IMR-90 (cell line): ENCODE results near the gene CIZ1. TPM values are rescaled to one million over a fixed set of nuclear protein-coding genes. Genes with fewer than 3 reads are reported as not detected.

Source experiments
- ATAC-seq: fragments of 200-7000 bp; cut with Tn5 transposase; 2 replicates; pipeline ENCODE4 v1.9.1; 2020; ENCODE audit warnings: low read depth, mild to moderate bottlenecking, moderate library complexity
- BruUV-seq: library from RNA; stranded (reverse); fragments of 400-500 nt; replicated peaks from 2 replicates; lab custom pipeline; 2021; lab: Mats Ljungman, UMichigan
- CTCF ChIA-PET: fragments of 300-600 bp; formaldehyde crosslinking; extraction: SDS; loops from one replicate; lab custom pipeline; 2021; ENCODE audit warnings: antibody characterized with exemption; lab: Yijun Ruan, JAX
- POLR2A ChIA-PET: fragments of 300-600 bp; sonication (Branson Sonifier 250); formaldehyde crosslinking; loops from one replicate; lab custom pipeline; 2022; ENCODE audit warnings: antibody characterized with exemption; ENCODE audit not compliant: unreplicated experiment; lab: Charles Lee
- DNase-seq: peaks from one replicate; pipeline ENCODE4 v3.0.0; 2013
- H2AFZ ChIP-seq: replicated peaks from 2 replicates; pipeline ENCODE3; 2013; ENCODE audit warnings: low read length, mild to moderate bottlenecking; ENCODE audit not compliant: poor library complexity
- H2AK5ac ChIP-seq: 2 replicates; pipeline ENCODE4 v1.6.1; 2013; ENCODE audit warnings: low read depth, low read length, inconsistent platforms
- H2AK9ac ChIP-seq: replicated peaks from 2 replicates; pipeline ENCODE3; 2013; ENCODE audit warnings: mild to moderate bottlenecking, low read depth, low read length, moderate library complexity; ENCODE audit not compliant: poor library complexity
- H2BK120ac ChIP-seq: 2 replicates; pipeline ENCODE4 v1.6.1; 2013; ENCODE audit warnings: low read depth, low read length, inconsistent platforms
- H2BK15ac ChIP-seq: 3 replicates; pipeline ENCODE4 v1.6.1; 2013; ENCODE audit warnings: low read depth, low read length, inconsistent platforms
- H2BK20ac ChIP-seq: 2 replicates; pipeline ENCODE4 v1.6.1; 2013; ENCODE audit warnings: low read depth, mild to moderate bottlenecking, inconsistent platforms, low read length, moderate library complexity
- H2BK5ac ChIP-seq: 2 replicates; pipeline ENCODE4 v1.6.1; 2013; ENCODE audit warnings: mild to moderate bottlenecking, low read depth, low read length, inconsistent platforms; ENCODE audit not compliant: poor library complexity, severe bottlenecking
- H3K14ac ChIP-seq: replicated peaks from 2 replicates; pipeline ENCODE4 v1.6.1; 2013; ENCODE audit warnings: low read depth, low read length, inconsistent platforms
- H3K18ac ChIP-seq: 2 replicates; pipeline ENCODE4 v1.6.1; 2013; ENCODE audit warnings: low read depth, low read length, control low read depth
- H3K23ac ChIP-seq: 2 replicates; pipeline ENCODE4 v1.6.1; 2013; ENCODE audit warnings: low read depth, low read length, inconsistent platforms
- H3K27ac ChIP-seq: 2 replicates; pipeline ENCODE4 v1.5.1; 2013; ENCODE audit warnings: mild to moderate bottlenecking, control low read depth, low read length; ENCODE audit not compliant: insufficient read depth
- H3K27me3 ChIP-seq: 2 replicates; pipeline ENCODE4 v1.6.1; 2013; ENCODE audit warnings: low read length; ENCODE audit not compliant: control insufficient read depth, insufficient read depth
- H3K36me3 ChIP-seq: 2 replicates; pipeline ENCODE4 v1.6.1; 2013; ENCODE audit warnings: low read length, mixed read lengths; ENCODE audit not compliant: control insufficient read depth, insufficient read depth
- H3K4ac ChIP-seq: 2 replicates; pipeline ENCODE4 v1.6.1; 2013; ENCODE audit warnings: low read depth, low read length, inconsistent platforms
- H3K4me1 ChIP-seq: 2 replicates; pipeline ENCODE4 v1.6.1; 2013; ENCODE audit warnings: low read length, mixed read lengths; ENCODE audit not compliant: control insufficient read depth, insufficient read depth
- H3K4me2 ChIP-seq: 2 replicates; pipeline ENCODE4 v1.6.1; 2013; ENCODE audit warnings: low read depth, mild to moderate bottlenecking, control low read depth, low read length, moderate library complexity
- H3K4me3 ChIP-seq: 2 replicates; pipeline ENCODE4 v1.5.1; 2013; ENCODE audit warnings: low read depth, mild to moderate bottlenecking, control low read depth, low read length, moderate library complexity; ENCODE audit not compliant: insufficient read depth
- H3K56ac ChIP-seq: 2 replicates; pipeline ENCODE4 v1.6.1; 2013; ENCODE audit warnings: low read length, inconsistent platforms; ENCODE audit not compliant: insufficient read depth; ENCODE audit errors: extremely low read depth
- H3K79me1 ChIP-seq, 2 experiments: 2 replicates each; pipeline ENCODE4 v1.6.1; 2013; ENCODE audit warnings: low read length in 2 of 2, inconsistent platforms in 1 of 2, low read depth in 1 of 2
- H3K9ac ChIP-seq: 2 replicates; pipeline ENCODE4 v1.6.1; 2013; ENCODE audit warnings: low read depth, low read length, control low read depth
- H3K9me1 ChIP-seq: 2 replicates; pipeline ENCODE4 v1.6.1; 2013; ENCODE audit warnings: low read length, inconsistent platforms; ENCODE audit not compliant: insufficient read depth
- H3K9me3 ChIP-seq: 2 replicates; pipeline ENCODE4 v1.6.1; 2013; ENCODE audit warnings: low read length; ENCODE audit not compliant: control insufficient read depth, insufficient read depth
- H4K20me1 ChIP-seq: 2 replicates; pipeline ENCODE4 v1.6.1; 2013; ENCODE audit warnings: low read length, inconsistent platforms; ENCODE audit not compliant: insufficient read depth
- H4K5ac ChIP-seq: 2 replicates; pipeline ENCODE4 v1.6.1; 2013; ENCODE audit warnings: mild to moderate bottlenecking, low read depth, low read length, control low read depth
- H4K8ac ChIP-seq, 2 experiments: 2 replicates each; pipeline ENCODE4 v1.6.1; 2013; ENCODE audit warnings: low read depth in 2 of 2, low read length in 2 of 2, control low read depth in 1 of 2, inconsistent platforms in 1 of 2
- H4K91ac ChIP-seq: 2 replicates; pipeline ENCODE4 v1.6.1; 2013; ENCODE audit warnings: low read depth, low read length, inconsistent platforms; ENCODE audit not compliant: insufficient read depth
- CHD1 ChIP-seq: IDR thresholded peaks from 2 replicates; pipeline ENCODE4 v1.6.1; 2012; ENCODE audit warnings: low read depth, low read length, improper control_type of control experiment
- CTCF ChIP-seq: conservative IDR thresholded peaks from 2 replicates; pipeline ENCODE4 v1.5.1; 2012; ENCODE audit warnings: mild to moderate bottlenecking, low read depth, low read length, improper control_type of control experiment
- ELK1 ChIP-seq: fragments of 150-350 bp; IDR thresholded peaks from 2 replicates; pipeline ENCODE4 v1.6.1; 2016; ENCODE audit warnings: low read depth, mild to moderate bottlenecking, low read length, moderate library complexity, borderline replicate concordance
- RAD21 ChIP-seq: IDR thresholded peaks from 2 replicates; pipeline ENCODE4 v1.6.1; 2012; ENCODE audit warnings: low read length, improper control_type of control experiment
- WGBS, 2 experiments: methylation state at CpG; one replicate each; pipeline versions ENCODE4 v1.1.5 to v1.1.7; 2013; ENCODE audit warnings: missing lambda C conversion rate in 2 of 2; ENCODE audit not compliant: insufficient read length in 1 of 2; ENCODE audit errors: extremely low coverage in 2 of 2; 5-methylcytosine and 5-hydroxymethylcytosine counted together
- dilution Hi-C: fragments of 300-500 bp; cut with HindIII; formaldehyde crosslinking; loops from one replicate; pipeline ENCODE4 v1.14.3; 2018; ENCODE audit warnings: low sequenced_read_pairs; ENCODE audit not compliant: unreplicated experiment
- in situ Hi-C: fragments of 300-500 bp; cut with MboI; formaldehyde crosslinking; loops from 3 replicates; pipeline ENCODE4 v1.14.3; 2019; ENCODE audit warnings: low sequenced_read_pairs, inconsistent platforms, mixed read lengths
- intact Hi-C: fragments of 100-400 bp; cut with micrococcal nuclease; formaldehyde crosslinking; loops from 2 replicates; pipeline ENCODE4 v1.10.0; 2022
- polyA plus RNA-seq, 3 experiments: library from polyadenylated mRNA; depleted of rRNA; stranded (reverse); fragments of >200 nt; gene quantifications; 2 replicates each; pipeline ENCODE4 v1.2.3, GENCODE V29; 2012; ENCODE audit warnings: low replicate concordance in 1 of 3
- total RNA-seq: library from RNA; depleted of rRNA; stranded (reverse); fragments of >200 nt; gene quantifications from 2 replicates; pipeline ENCODE4 v1.2.3, GENCODE V29; 2012

CIZ1 gene
- total and polyA plus RNA-seq, 2 of the 4 experiments (the other 2 are of a cell fraction), result 13.8 to 51.9 TPM

- Histone ChIP-seq H3K9ac (no peak overlapping the region), H2BK15ac (no peak overlapping the region), H3K14ac (no peak overlapping the region), H3K18ac (no peak overlapping the region), H4K20me1 (peaks cover 17% of the 10 kb centered on the region; the same call in 1 of the 2 replicates), H2AFZ (peak overlapping the region; percentile 33), H3K27ac (no peak overlapping the region), H2BK20ac (no peak overlapping the region), H3K4me1 (peaks cover 10% of the 10 kb centered on the region; the same call in 1 of the 2 replicates), H4K91ac (no peak overlapping the region), H3K23ac (no peak overlapping the region), H3K4me2 (no peak overlapping the region), H2BK5ac (no peak overlapping the region), H3K56ac (no peak overlapping the region), H2AK9ac (peak overlapping the region; percentile 55), H3K9me3 (no peaks in the 10 kb centered on the region), H2BK120ac (no peak overlapping the region), H3K4ac (no peak overlapping the region), H3K4me3 (no peak overlapping the region), H3K79me1 (peaks cover 9 to 39% of the 10 kb centered on the region in 2 experiments; a peak in 3 of 4 replicates), H4K5ac (no peak overlapping the region), H4K8ac (no peak overlapping the region), H3K9me1 (peaks cover 10% of the 10 kb centered on the region), H3K36me3 (peaks cover 24% of the 10 kb centered on the region), H2AK5ac (no peak overlapping the region), H3K27me3 (no peaks in the 10 kb centered on the region)
- ChIA-PET CTCF (interaction anchor here (0.7 to 0.9 kb wide), 2 partner anchors 12 to 90 kb away, joined by 3 read pairs; no protein-coding TSS in a partner anchor), POLR2A (no interaction called here)
- no TSS peak for BruUV-seq
- intact Hi-C loops (no loop called here), in situ Hi-C loops (no loop called here), dilution Hi-C loops (no loop called here)
- peak; percentile 46 for TF ChIP-seq RAD21
- peak; percentile 55 for TF ChIP-seq CTCF
- no peak for TF ChIP-seq CHD1
- TF ChIP-seq ELK1, result no peak
- no peak for ATAC-seq
- peak; percentile 45 for DNase-seq
- WGBS, 2 experiments, result 100% methylated on average over 1 of the region's 16 CpGs; no CpG with 5 or more reads in 1 of the 2 experiments
Observed at GRCh38 chr9:128124873-128125579, 66.3 kb downstream of the CIZ1 start.
